ENCODE results near the gene BAG5.

The BAG5 gene

GRCh38 chr14:103563844-103564505, 1.5 kb upstream of the BAG5 start:
- peak overlapping the region; percentile 98 for H3K4me3 ChIP-seq (ENCODE audit: low read depth, low read length)
- TF ChIP-seq CTCF (IDR thresholded peaks at IDR 0.05; ENCODE audit: borderline replicate concordance, insufficient read depth, low read depth, low read length) = no peak

GRCh38 chr14:103563226-103563620, 766 bp upstream of the BAG5 start:
- TF ChIP-seq CTCF (IDR thresholded peaks at IDR 0.05; ENCODE audit: borderline replicate concordance, insufficient read depth, low read depth, low read length) = no peak

GRCh38 chr14:103562179-103562428, 353 bp downstream of the BAG5 start:
- TF ChIP-seq CTCF (IDR thresholded peaks at IDR 0.05; ENCODE audit: borderline replicate concordance, insufficient read depth, low read depth, low read length) = no peak
- H3K4me3 ChIP-seq (ENCODE audit: low read depth, low read length) = peak overlapping the region; percentile 98

More at GRCh38 chr14:103563226-103563620, 766 bp upstream of the BAG5 start:
- H3K4me3 ChIP-seq (ENCODE audit: low read depth, low read length) = peak overlapping the region; percentile 98

- peak overlapping the region; percentile 98 for H3K4me3 ChIP-seq (ENCODE audit: low read depth, low read length)
- TF ChIP-seq CTCF (IDR thresholded peaks at IDR 0.05; ENCODE audit: borderline replicate concordance, insufficient read depth, low read depth, low read length) = no peak
Measured at GRCh38 chr14:103561381-103562178, 877 bp downstream of the BAG5 start.

- no peak overlapping the region for H3K4me3 ChIP-seq (ENCODE audit: low read depth, low read length)
- no peak for TF ChIP-seq CTCF (IDR thresholded peaks at IDR 0.05; ENCODE audit: borderline replicate concordance, insufficient read depth, low read depth, low read length)
Measured at GRCh38 chr14:103560691-103561090, 1.8 kb downstream of the BAG5 start.

- no peak for TF ChIP-seq CTCF (IDR thresholded peaks at IDR 0.05; ENCODE audit: borderline replicate concordance, insufficient read depth, low read depth, low read length)
- no peak overlapping the region for H3K4me3 ChIP-seq (ENCODE audit: low read depth, low read length)
Measured at GRCh38 chr14:103559766-103560165, 2.7 kb downstream of the BAG5 start.
